IMR-90 (cell line): Measurements from ENCODE around the gene PCGF3.

Experiments used
- CHD1 ChIP-seq: IDR thresholded peaks from 2 replicates; pipeline ENCODE4 v1.6.1; 2012; ENCODE audit warnings: low read depth, low read length, improper control_type of control experiment
- FOS ChIP-seq: fragments of 150-350 bp; IDR thresholded peaks from 2 replicates; pipeline ENCODE4 v1.6.1; 2016; ENCODE audit warnings: low read depth, low read length
- MAFK ChIP-seq: IDR thresholded peaks from 2 replicates; pipeline ENCODE4 v1.6.1; 2012; ENCODE audit warnings: low read depth, low read length, improper control_type of control experiment
- MXI1 ChIP-seq: IDR thresholded peaks from 2 replicates; pipeline ENCODE4 v1.6.1; 2012; ENCODE audit warnings: low read depth, mild to moderate bottlenecking, low read length, moderate library complexity, borderline replicate concordance
- NFE2L2 ChIP-seq: fragments of 150-350 bp; IDR thresholded peaks from 2 replicates; pipeline ENCODE4 v1.6.1; 2016; ENCODE audit warnings: low read depth, mild to moderate bottlenecking, low read length
- POLR2A ChIP-seq: IDR thresholded peaks from 2 replicates; pipeline ENCODE4 v1.6.1; 2012; ENCODE audit warnings: mild to moderate bottlenecking, low read depth, low read length
- TF ChIP-seq, protein P1 (sequence below): conservative IDR thresholded peaks from 2 replicates; pipeline ENCODE4 v1.5.1; 2012; ENCODE audit warnings: mild to moderate bottlenecking, low read depth, low read length, improper control_type of control experiment

DNA sequence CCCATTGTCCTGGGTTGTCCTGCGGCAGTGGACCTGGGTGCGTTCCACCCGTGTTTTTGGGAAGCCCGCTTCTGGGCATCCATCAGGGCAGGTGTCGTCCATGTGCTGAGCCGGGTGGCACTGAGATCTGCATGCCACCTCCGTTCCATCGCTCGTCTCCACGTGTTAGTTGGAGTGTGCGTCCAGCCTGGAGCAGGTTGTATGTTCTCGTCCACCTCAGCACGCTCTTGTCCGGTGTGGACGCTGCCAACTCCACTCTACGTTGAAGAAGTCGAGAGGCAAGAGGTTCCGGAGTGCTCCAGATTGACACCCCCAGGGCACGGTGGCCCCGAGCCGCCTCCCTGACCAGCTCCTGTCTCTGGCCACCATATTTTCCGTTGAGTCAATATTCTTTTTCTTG is 33.9 kb downstream of the PCGF3 start:
- TF ChIP-seq, protein P1, sequence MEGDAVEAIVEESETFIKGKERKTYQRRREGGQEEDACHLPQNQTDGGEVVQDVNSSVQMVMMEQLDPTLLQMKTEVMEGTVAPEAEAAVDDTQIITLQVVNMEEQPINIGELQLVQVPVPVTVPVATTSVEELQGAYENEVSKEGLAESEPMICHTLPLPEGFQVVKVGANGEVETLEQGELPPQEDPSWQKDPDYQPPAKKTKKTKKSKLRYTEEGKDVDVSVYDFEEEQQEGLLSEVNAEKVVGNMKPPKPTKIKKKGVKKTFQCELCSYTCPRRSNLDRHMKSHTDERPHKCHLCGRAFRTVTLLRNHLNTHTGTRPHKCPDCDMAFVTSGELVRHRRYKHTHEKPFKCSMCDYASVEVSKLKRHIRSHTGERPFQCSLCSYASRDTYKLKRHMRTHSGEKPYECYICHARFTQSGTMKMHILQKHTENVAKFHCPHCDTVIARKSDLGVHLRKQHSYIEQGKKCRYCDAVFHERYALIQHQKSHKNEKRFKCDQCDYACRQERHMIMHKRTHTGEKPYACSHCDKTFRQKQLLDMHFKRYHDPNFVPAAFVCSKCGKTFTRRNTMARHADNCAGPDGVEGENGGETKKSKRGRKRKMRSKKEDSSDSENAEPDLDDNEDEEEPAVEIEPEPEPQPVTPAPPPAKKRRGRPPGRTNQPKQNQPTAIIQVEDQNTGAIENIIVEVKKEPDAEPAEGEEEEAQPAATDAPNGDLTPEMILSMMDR = no peak
- no peak for TF ChIP-seq POLR2A
- no peak for TF ChIP-seq MAFK
- no peak for TF ChIP-seq MXI1
- no peak for TF ChIP-seq CHD1
- no peak for TF ChIP-seq FOS
- TF ChIP-seq NFE2L2 = no peak
